OCI-LY1 (cell line): ENCODE measurements around the gene KCP.

ENCODE experiments used
- EZH2 ChIP-seq: fragments of 200-600 bp; sonication (generic), shearing (Covaris generic); IDR thresholded peaks from 2 replicates; pipeline ENCODE4 v1.8.0; 2017; ENCODE audit warnings: borderline replicate concordance, mixed run types, mild to moderate bottlenecking, antibody characterized with exemption, low read length, moderate library complexity, mixed read lengths
- TF ChIP-seq, protein P1 (sequence below): fragments of 200-600 bp; sonication (generic), shearing (Covaris generic); IDR thresholded peaks from 2 replicates; pipeline ENCODE4 v1.5.1; 2017; ENCODE audit warnings: mild to moderate bottlenecking, antibody characterized with exemption, low read length, moderate library complexity, mixed read lengths

GRCh38 chr7:128873234-128873633 is 37.3 kb downstream of the KCP start:
- no peak for TF ChIP-seq EZH2
- TF ChIP-seq, protein P1, sequence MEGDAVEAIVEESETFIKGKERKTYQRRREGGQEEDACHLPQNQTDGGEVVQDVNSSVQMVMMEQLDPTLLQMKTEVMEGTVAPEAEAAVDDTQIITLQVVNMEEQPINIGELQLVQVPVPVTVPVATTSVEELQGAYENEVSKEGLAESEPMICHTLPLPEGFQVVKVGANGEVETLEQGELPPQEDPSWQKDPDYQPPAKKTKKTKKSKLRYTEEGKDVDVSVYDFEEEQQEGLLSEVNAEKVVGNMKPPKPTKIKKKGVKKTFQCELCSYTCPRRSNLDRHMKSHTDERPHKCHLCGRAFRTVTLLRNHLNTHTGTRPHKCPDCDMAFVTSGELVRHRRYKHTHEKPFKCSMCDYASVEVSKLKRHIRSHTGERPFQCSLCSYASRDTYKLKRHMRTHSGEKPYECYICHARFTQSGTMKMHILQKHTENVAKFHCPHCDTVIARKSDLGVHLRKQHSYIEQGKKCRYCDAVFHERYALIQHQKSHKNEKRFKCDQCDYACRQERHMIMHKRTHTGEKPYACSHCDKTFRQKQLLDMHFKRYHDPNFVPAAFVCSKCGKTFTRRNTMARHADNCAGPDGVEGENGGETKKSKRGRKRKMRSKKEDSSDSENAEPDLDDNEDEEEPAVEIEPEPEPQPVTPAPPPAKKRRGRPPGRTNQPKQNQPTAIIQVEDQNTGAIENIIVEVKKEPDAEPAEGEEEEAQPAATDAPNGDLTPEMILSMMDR, result no peak
